Pons (tissue), 1 donor: ENCODE results near the gene CMIP.
A peak's percentile ranks its signal among the peaks of the same experiment; 100 is the strongest.
"Not testable (repeated sequence)": the region's sequence is repeated elsewhere in the genome, so short reads cannot be mapped to it uniquely, and the experiment has no call there.

Source experiments
- DNase-seq: peaks from one replicate; pipeline ENCODE4 v3.0.0-alpha.2; 2016; ENCODE audit warnings: low spot score

CMIP gene

DNA sequence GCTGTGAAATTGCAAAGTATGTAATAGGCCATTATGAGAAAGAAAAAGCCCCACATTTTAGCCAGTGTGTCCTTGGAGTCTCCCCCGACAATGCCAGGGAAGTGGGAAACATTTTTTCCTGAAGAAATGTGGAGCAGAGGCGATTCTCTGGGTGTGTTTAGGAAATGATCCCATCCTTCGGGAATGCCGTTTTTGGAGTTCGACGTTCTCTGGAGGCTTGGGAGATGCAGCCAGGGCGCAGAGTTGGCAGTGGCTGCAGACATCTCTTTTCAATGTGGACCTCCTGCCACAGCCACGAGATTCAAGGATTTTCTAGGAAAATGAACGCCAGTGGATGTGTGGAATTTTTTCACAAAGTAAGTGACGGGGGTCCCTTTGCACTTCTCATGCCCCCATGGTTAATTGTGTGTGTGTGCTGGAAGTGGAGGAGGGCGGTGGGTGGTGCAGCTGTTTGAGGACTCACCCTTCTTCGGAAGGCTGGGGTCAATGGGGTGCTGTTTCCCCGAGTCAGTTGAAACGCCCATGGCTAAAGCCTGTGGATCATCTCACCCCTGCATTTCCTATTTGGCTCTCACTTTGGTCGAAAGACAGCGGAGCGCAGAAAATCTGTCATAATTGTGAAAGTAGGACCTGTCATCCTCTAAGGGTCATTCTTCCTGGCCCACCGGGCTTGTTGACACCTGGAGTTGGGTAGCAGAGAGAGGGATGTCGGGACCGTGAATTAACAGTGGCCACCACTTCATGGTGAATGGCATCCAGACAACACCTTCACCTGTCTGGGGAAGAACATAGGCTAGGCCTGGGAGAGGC is 73.2 kb downstream of the CMIP start:
- DNase-seq = no peak

- DNase-seq = no peak
These were observed 73.8 kb downstream of the CMIP start for GRCh38 chr16:81518439-81518757.

DNA sequence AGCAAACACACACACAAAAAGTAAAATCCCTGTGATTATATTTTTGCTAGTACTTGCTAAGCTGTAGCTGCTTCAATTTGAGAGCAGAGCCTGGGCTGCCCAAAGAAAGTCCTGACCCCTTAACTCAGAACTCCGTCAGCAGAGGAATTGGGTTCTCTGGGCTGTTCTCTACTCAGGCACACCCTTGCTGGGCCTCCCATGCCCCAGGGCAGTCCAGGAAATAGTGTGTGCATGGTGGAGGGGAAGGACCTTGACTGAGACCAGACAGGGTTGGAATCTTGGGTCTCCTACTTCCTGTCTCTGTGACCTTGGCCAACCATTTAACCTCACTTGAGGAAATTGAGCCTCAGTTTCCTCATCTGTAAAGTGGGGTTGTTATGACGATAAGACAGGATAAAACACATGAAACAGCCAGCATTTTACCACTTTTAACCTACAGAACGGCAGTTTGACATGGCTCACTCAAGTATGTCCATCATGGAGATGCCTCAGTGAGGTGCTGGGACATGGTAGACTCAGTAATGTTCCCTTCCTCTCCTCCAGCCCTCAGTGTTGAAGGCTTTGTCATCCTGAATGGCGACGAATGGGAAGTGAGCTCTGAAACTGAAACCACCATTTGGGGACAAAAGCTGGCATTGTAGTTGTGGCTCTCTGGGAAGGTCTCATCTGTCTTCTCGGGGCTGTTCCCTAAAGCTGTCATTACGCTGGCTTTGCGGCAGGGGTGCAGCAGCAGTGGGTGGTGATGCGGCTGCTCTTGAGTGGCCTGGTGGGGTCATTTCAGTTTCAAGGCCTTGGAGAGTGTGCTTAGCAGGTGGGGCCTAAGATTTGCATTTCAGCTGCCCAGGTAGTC is 74.9 kb downstream of the CMIP start:
- peak; percentile 62 for DNase-seq

GRCh38 chr16:81520151-81520470 is 75.5 kb downstream of the CMIP start:
- DNase-seq = no peak

GRCh38 chr16:81520560-81521135 is 76.0 kb downstream of the CMIP start:
- DNase-seq = no peak

- no peak for DNase-seq
These were observed 76.6 kb downstream of the CMIP start for GRCh38 chr16:81521141-81521626.

DNA sequence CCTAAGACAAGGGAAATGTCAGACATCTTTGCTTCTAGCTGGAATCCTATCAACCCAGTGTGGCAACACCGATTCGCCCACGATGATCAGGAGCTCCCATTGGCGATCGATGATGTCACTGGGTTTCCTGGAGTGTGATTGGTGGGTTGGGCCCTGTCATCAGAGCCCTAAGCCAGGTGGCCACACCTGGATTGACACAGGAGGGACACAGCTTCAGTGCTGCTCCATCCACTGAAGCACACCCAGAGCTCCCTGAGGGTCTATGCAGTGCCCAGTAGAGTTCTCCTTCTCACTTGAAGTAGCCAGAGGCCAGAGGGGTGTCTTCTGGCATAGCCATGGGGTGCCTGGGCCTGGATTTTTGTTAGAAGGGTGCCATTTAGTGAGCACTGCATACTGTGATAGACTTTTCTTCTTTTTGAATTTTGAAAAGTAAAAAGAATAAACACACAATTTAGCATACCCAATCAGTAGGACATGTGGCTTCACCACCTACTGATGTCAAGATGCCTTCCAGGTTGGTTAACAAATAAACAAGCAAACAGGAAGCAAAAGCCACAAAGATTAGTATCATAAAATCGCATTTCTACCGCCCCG is 77.6 kb downstream of the CMIP start:
- DNase-seq = no peak

- not testable (repeated sequence) for DNase-seq
These were observed 78.2 kb downstream of the CMIP start for GRCh38 chr16:81522851-81523250.

GRCh38 chr16:81523387-81524115 is 78.9 kb downstream of the CMIP start:
- DNase-seq = no peak

DNA sequence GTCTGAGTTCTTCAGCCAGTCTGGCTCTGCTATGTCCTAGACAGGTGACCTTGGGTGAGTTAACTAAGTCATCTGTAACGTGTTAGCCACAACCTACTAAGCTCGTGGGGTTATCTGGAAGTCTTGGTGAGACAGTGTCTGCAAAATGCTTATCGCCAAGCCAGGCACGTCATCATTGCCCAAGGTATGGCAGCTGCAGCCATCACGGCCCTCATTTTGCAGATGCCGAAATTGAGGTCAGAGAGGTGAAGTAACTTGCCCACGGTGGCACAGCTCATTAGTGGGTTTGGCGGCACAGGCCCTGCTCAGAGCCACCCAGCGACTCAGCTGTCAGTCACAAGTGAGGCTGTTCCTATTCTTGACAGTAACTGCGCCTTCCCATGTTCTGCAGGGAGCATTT is 79.8 kb downstream of the CMIP start:
- DNase-seq = no peak

GRCh38 chr16:81524885-81525284 is 80.3 kb downstream of the CMIP start:
- not testable (repeated sequence) for DNase-seq

DNA sequence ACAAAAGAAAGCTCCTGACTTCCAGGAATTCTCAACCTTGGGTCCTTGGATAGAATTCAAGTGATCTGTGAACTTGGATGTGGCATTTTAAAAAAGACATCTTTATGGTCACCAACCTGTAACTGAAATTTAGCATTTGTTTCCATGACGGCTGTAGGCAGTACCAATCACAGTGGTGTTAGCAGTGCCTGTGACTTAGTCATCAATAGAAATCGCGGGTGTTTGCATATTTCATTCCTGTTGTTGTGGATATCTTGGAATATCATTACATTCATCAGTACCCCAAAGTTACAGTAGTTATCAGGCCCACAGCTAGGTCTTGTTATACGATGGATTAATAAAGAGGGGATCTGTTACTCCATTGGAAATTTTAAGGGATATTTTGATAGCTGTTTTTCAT is 81.6 kb downstream of the CMIP start:
- no peak for DNase-seq

DNA sequence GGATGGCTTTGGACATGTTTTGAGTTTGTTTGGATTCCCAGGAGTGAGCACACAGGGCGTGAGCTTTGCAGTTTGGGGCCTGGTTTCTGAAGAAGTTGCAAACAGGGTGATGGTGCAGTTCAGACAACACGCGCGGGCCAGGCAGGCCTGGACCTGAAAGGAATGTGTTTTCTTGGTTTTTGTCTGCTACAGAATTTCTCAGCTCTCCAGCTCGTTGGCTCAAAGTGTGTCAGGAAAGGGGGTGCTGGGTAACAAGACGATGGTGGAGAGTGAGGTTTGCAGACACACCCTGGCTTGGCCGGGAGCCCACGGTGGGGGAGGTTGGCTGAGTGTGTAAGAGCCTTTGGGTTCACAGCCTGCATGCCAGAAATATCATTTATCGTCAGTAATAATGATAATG is 82.3 kb downstream of the CMIP start:
- no peak for DNase-seq

- no peak for DNase-seq
These were observed 83.0 kb downstream of the CMIP start for GRCh38 chr16:81527477-81528178.

DNA sequence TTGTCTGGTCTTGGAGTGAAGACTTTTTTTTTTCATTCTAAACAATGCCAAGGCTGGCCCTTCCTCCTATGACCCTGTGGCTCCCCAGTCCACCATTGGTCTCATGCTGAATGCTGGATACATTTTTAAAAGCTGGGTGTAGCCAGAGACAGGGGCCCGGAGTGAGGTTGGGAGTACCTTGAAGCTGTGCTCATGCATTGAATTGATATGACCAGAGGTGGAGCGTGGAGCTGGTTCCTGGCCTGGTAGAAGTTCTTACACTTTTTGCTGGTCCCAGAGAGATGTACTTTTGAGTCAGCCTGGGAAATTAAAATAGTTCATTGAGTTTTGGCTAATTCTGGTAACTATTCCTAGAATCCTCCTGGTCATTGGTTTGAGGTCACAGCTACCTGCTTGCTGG is 83.6 kb downstream of the CMIP start:
- DNase-seq = no peak

DNA sequence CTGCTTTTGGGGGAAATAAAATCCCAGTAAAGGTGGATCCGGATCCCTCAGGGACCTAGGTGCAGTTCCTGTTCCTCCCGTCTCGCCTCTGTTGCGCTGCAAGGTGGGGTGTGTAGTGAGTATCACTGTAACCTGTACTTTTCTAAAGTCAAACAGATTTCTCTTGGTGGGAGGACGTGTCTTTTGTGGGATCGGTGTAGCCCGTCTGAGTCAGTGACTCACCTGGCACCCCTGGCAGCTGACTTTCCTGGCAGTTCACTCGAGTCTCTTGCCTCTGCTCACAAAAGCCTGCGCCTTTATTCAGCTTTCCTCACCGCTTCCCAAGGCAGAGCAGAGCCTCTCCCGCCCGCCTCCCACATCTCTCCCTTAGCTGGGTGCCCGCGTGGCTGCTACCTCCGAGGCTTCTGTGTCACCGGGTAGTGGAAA is 85.7 kb downstream of the CMIP start:
- DNase-seq = no peak

GRCh38 chr16:81530814-81531213 is 86.2 kb downstream of the CMIP start:
- no peak for DNase-seq

GRCh38 chr16:81531419-81531821 is 86.8 kb downstream of the CMIP start:
- no peak for DNase-seq

- no peak for DNase-seq
These were observed 88.0 kb downstream of the CMIP start for GRCh38 chr16:81532491-81533174.

- no peak for DNase-seq
These were observed 88.5 kb downstream of the CMIP start for GRCh38 chr16:81533175-81533507.
